ENCODE data around the gene NLK.

GRCh38 chr17:28065706-28066105 is 23.2 kb downstream of the NLK start:
- TF ChIP-seq CTCF (IDR thresholded peaks at IDR 0.05 in 2 of 3, conservative IDR thresholded peaks at IDR 0.05 in 1 of 3; ENCODE audit: control insufficient read depth in 2 of 3, extremely low read depth in 1 of 3, insufficient read depth in 1 of 3, low read depth in 3 of 3, low read length in 3 of 3) (no peak), SIN3A (IDR thresholded peaks at IDR 0.05; ENCODE audit: low read depth, low read length) (no peak), IRF3 (IDR thresholded peaks at IDR 0.05) (no peak), HDGF (IDR thresholded peaks at IDR 0.05) (no peak), CBX5 (IDR thresholded peaks at IDR 0.05; ENCODE audit: low read depth) (no peak), EP300 (IDR thresholded peaks at IDR 0.05; ENCODE audit: borderline replicate concordance in 1 of 2, control insufficient read depth in 1 of 2, low read depth in 2 of 2, low read length in 2 of 2) (no peak), SMC3 (IDR thresholded peaks at IDR 0.05; ENCODE audit: borderline replicate concordance, low read length) (no peak)

Measured in GM12878 (cell line).